Mucosa of descending colon (tissue), 3 donors: ENCODE data around the gene DCAKD. TPM values are rescaled to one million over a fixed set of nuclear protein-coding genes. Genes with fewer than 3 reads are reported as not detected.

ENCODE experiments used
- ATAC-seq: fragments of 200-7000 bp; cut with Tn5 transposase; one replicate; pipeline ENCODE4 v1.9.1; 2020; ENCODE audit warnings: mild to moderate bottlenecking, moderate library complexity
- DNase-seq, 3 donors: peaks; one replicate each; pipeline ENCODE4 v3.0.0-alpha.2; 2020
- H3K36me3 ChIP-seq: fragments of 200-600 bp; one replicate; pipeline ENCODE4 v1.8.0; 2021; ENCODE audit warnings: low read depth, mild to moderate bottlenecking
- H3K4me1 ChIP-seq: fragments of 200-600 bp; one replicate; pipeline ENCODE4 v1.8.0; 2021; ENCODE audit warnings: low read depth, mild to moderate bottlenecking
- H3K4me3 ChIP-seq: fragments of 200-600 bp; one replicate; pipeline ENCODE4 v1.8.0; 2021; ENCODE audit warnings: mild to moderate bottlenecking
- H3K9me3 ChIP-seq: fragments of 200-600 bp; one replicate; pipeline ENCODE4 v1.8.0; 2021; ENCODE audit warnings: mild to moderate bottlenecking
- CTCF ChIP-seq: fragments of 200-600 bp; IDR thresholded peaks from one replicate; pipeline ENCODE4 v1.8.0; 2022; ENCODE audit warnings: antibody characterized with exemption, mild to moderate bottlenecking
- intact Hi-C, 2 donors: fragments of 100-400 bp; cut with DNase I in 1 of 2; cut with micrococcal nuclease in 1 of 2; formaldehyde crosslinking; loops; one replicate each; pipeline versions ENCODE4 v1.11.0 to v1.11.1; 2022; cut with DNase I, micrococcal nuclease
- total RNA-seq, 3 donors: library from RNA; stranded (reverse); fragmentation: NEBNext Ultra II Directional in 2 of 3; extraction: Animal tissue kit (Norgen Biotek cat#: 25700) in 2 of 3; gene quantifications; one replicate each; pipeline versions ENCODE4 v1.2.1 to v1.2.4, GENCODE V29; 2021 to 2023
- donor health status: DM: no; HTN: no; CAD: no; lungs with moderate emphysema.
- donor health status: DM: no; HTN: no; CAD: no.
- donor health status: DM: no; HTN: yes; CAD: no.

The DCAKD gene
- total RNA-seq, 3 donors from 2014 or later: 21.6 to 29.0 (median 24.8) TPM

GRCh38 chr17:45004388-45004787 lies 47.0 kb downstream of the DCAKD start:
- no peak for ATAC-seq
- no peak for TF ChIP-seq CTCF
- H3K4me3 ChIP-seq: no peak overlapping the region
- no peak for DNase-seq
- intact Hi-C loops: no loop called here
- H3K4me1 ChIP-seq: no peaks in the 10 kb centered on the region
- H3K9me3 ChIP-seq: peaks cover 4% of the 10 kb centered on the region
- H3K36me3 ChIP-seq: no peaks in the 10 kb centered on the region

GRCh38 chr17:45003877-45004276 lies 47.6 kb downstream of the DCAKD start:
- ATAC-seq (no peak), DNase-seq (no peak)
- TF ChIP-seq CTCF: no peak
- intact Hi-C loops: no loop called here
- H3K4me1 ChIP-seq: no peaks in the 10 kb centered on the region
- peaks cover 7% of the 10 kb centered on the region for H3K9me3 ChIP-seq
- H3K36me3 ChIP-seq: no peaks in the 10 kb centered on the region
- H3K4me3 ChIP-seq: no peak overlapping the region

GRCh38 chr17:45001310-45001709 lies 50.1 kb downstream of the DCAKD start:
- intact Hi-C loops: no loop called here
- no peaks in the 10 kb centered on the region for H3K4me1 ChIP-seq
- H3K36me3 ChIP-seq: no peaks in the 10 kb centered on the region
- peaks cover 7% of the 10 kb centered on the region for H3K9me3 ChIP-seq
- DNase-seq: no peak
- no peak overlapping the region for H3K4me3 ChIP-seq
- TF ChIP-seq CTCF: no peak
- no peak for ATAC-seq

GRCh38 chr17:44999433-44999832 lies 52.0 kb downstream of the DCAKD start:
- Histone ChIP-seq H3K4me3 (no peak overlapping the region), H3K4me1 (no peaks in the 10 kb centered on the region), H3K36me3 (no peaks in the 10 kb centered on the region), H3K9me3 (peaks cover 7% of the 10 kb centered on the region)
- DNase-seq: no peak
- intact Hi-C loops: no loop called here
- no peak for TF ChIP-seq CTCF
- no peak for ATAC-seq

GRCh38 chr17:44998646-44999045 lies 52.8 kb downstream of the DCAKD start:
- DNase-seq (no peak), ATAC-seq (no peak)
- H3K4me3 ChIP-seq: no peak overlapping the region
- H3K4me1 ChIP-seq: no peaks in the 10 kb centered on the region
- no peak for TF ChIP-seq CTCF
- H3K36me3 ChIP-seq: no peaks in the 10 kb centered on the region
- peaks cover 7% of the 10 kb centered on the region for H3K9me3 ChIP-seq
- intact Hi-C loops: no loop called here
